ENCODE data around the gene LSAMP. TPM values are rescaled to one million over a fixed set of nuclear protein-coding genes. Genes with fewer than 3 reads are reported as not detected.

The LSAMP gene
- total and polyA plus RNA-seq, 2 donors (not counting 3 experiments of a cell fraction or from before 2014, with no cell fraction given): not detected

DNA sequence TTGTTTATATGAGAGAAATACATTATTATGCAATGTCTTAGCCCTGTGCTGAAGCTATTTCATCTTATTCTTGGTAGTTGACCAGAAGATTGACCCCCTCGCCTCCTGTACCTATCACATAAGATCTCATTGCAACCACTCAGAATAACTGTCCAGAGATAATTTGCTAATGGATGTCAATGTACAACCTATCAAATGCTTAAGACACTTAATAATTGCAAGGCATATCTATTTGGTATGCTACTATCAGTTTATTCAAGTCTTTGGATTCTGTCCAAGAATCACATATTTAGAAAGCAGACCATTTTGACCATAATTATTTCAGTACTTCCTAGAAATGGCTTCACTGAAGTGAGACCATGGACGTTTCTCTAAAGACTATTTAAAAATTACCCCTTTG, 580.4 kb downstream of the LSAMP start:
- ChIA-PET CTCF (interaction anchor here (1.2 kb wide), 1 partner anchor 30 kb away, joined by 3 read pairs; no protein-coding TSS in a partner anchor), POLR2A (no interaction called here)
- no peak for FAIRE-seq
- H3K27me3 ChIP-seq (ENCODE audit: control insufficient read depth in 2 of 2, insufficient read depth in 2 of 2, low read length in 2 of 2): no peaks in the 10 kb centered on the region
- no peaks in the 10 kb centered on the region for H4K20me1 ChIP-seq (replicated peaks; ENCODE audit: control insufficient read depth, extremely low read depth, insufficient read depth, low read length)
- H3K4me3 ChIP-seq (replicated peaks in 1 of 3; ENCODE audit: insufficient read depth in 1 of 3, low read depth in 1 of 3, low read length in 3 of 3): no peak overlapping the region
- no peaks in the 10 kb centered on the region for H3K4me1 ChIP-seq (ENCODE audit: control insufficient read depth, extremely low read depth, insufficient read depth, low read length)
- no peaks in the 10 kb centered on the region for H3K9me1 ChIP-seq (replicated peaks; ENCODE audit: control insufficient read depth, extremely low read depth, insufficient read depth, low read length)
- DNase-seq (ENCODE audit: low read depth, low spot score): no peak
- no peak for TF ChIP-seq POLR2A (IDR thresholded peaks at IDR 0.05; ENCODE audit: low read depth, low read length)
- TF ChIP-seq POLR2AphosphoS5 (IDR thresholded peaks at IDR 0.05; ENCODE audit: insufficient read depth, low read depth, low read length): no peak
- TF ChIP-seq GATA2 (IDR thresholded peaks at IDR 0.05; ENCODE audit: insufficient read depth, insufficient read length, low read depth, low read length): no peak
- no peak for TF ChIP-seq JUN (IDR thresholded peaks at IDR 0.05; ENCODE audit: borderline replicate concordance, insufficient read depth, insufficient read length, low read depth)
- TF ChIP-seq, protein P1, sequence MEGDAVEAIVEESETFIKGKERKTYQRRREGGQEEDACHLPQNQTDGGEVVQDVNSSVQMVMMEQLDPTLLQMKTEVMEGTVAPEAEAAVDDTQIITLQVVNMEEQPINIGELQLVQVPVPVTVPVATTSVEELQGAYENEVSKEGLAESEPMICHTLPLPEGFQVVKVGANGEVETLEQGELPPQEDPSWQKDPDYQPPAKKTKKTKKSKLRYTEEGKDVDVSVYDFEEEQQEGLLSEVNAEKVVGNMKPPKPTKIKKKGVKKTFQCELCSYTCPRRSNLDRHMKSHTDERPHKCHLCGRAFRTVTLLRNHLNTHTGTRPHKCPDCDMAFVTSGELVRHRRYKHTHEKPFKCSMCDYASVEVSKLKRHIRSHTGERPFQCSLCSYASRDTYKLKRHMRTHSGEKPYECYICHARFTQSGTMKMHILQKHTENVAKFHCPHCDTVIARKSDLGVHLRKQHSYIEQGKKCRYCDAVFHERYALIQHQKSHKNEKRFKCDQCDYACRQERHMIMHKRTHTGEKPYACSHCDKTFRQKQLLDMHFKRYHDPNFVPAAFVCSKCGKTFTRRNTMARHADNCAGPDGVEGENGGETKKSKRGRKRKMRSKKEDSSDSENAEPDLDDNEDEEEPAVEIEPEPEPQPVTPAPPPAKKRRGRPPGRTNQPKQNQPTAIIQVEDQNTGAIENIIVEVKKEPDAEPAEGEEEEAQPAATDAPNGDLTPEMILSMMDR (IDR thresholded peaks at IDR 0.05; ENCODE audit: extremely low read depth in 1 of 2, insufficient read depth in 1 of 2, low read depth in 1 of 2, low read length in 2 of 2): no peak
- no peak for TF ChIP-seq EZH2 (IDR thresholded peaks at IDR 0.05; ENCODE audit: borderline replicate concordance, low read depth, low read length, severe bottlenecking)
- no peak for TF ChIP-seq MYC (IDR thresholded peaks at IDR 0.05; ENCODE audit: low read depth, low read length)
- TF ChIP-seq FOS (IDR thresholded peaks at IDR 0.05; ENCODE audit: borderline replicate concordance, insufficient read depth, low read length): no peak
- TF ChIP-seq, protein P2, sequence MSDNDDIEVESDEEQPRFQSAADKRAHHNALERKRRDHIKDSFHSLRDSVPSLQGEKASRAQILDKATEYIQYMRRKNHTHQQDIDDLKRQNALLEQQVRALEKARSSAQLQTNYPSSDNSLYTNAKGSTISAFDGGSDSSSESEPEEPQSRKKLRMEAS (IDR thresholded peaks at IDR 0.05; ENCODE audit: insufficient read depth, insufficient read length): no peak
- H3K79me2 ChIP-seq (ENCODE audit: control insufficient read depth, insufficient read depth, low read length): no peaks in the 10 kb centered on the region
- H3K27ac ChIP-seq (ENCODE audit: insufficient read depth, low read depth, low read length): no peak overlapping the region
- dilution Hi-C loops (cut with MboI; ENCODE audit: extremely low pct_ligation_motif_present, low sequenced_read_pairs) (no loop called here), intact Hi-C loops (cut with micrococcal nuclease) (no loop called here)
- no peak overlapping the region for H3K4me2 ChIP-seq (ENCODE audit: insufficient read depth, low read length)
- BruUV-seq (replicated peaks): no TSS peak
- H2AFZ ChIP-seq (ENCODE audit: low read depth, low read length): no peak overlapping the region
- no peak overlapping the region for H3K9ac ChIP-seq (replicated peaks; ENCODE audit: extremely low read depth, insufficient read depth, low read length)
- no peaks in the 10 kb centered on the region for H3K36me3 ChIP-seq (ENCODE audit: control insufficient read depth in 2 of 2, extremely low read depth in 1 of 2, insufficient read depth in 2 of 2, low read length in 2 of 2)
- H3K9me3 ChIP-seq (replicated peaks; ENCODE audit: control insufficient read depth, insufficient read depth, low read length): no peaks in the 10 kb centered on the region
